Measurements from ENCODE around the gene ATXN10.
"Not testable (repeated sequence)": the region's sequence is repeated elsewhere in the genome, so short reads cannot be mapped to it uniquely, and the experiment has no call there.

The ATXN10 gene

DNA sequence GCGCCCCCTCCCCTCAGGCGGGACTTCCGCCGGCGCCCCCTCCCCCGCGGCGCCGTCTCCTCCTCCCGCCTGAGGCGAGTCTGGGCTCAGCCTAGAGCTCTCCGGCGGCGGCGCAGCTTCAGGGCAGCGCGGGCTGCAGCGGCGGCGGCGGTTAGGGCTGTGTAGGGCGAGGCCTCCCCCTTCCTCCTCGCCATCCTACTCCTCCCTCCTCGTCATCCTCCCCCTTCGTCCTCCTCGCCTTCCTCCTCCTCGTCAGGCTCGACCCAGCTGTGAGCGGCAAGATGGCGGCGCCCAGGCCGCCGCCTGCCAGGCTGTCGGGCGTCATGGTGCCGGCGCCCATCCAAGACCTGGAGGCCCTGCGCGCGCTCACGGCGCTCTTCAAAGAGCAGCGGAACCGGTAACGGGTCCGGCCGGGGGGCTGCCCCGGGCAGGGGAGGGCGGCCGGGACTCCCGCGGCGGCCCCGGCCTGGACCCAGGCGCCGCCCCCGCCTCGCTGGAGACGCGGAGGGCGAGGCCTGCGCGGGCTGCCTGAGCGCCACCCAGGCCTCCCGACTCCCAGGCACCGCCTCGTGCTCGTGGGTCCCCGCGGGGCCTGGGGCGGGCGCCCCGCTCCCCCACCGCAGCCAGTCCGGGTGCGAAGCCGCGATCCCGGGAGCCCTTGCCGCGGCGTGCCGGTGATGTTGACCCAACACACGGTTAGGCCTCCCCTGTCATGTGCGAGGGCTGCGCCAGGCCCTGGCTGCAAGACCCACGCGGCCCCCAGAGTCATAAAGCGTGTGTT, at the start of gene ATXN10:
Gene ATXN10 (plus strand): TSS at position 52 of the 781 bp plus-strand sequence. CDS start 230 bp downstream, at position 282.
- peak; percentile 55 for DNase-seq

- DNase-seq: no peak
These were observed 49.6 kb upstream of the ATXN10 start for GRCh38 chr22:45621836-45622600.

GRCh38 chr22:45623464-45624145, 48.0 kb upstream of the ATXN10 start:
- not testable (repeated sequence) for DNase-seq

GRCh38 chr22:45626198-45626651, 45.4 kb upstream of the ATXN10 start:
- DNase-seq: no peak

GRCh38 chr22:45627489-45628233, 44.0 kb upstream of the ATXN10 start:
- no peak for DNase-seq

DNA sequence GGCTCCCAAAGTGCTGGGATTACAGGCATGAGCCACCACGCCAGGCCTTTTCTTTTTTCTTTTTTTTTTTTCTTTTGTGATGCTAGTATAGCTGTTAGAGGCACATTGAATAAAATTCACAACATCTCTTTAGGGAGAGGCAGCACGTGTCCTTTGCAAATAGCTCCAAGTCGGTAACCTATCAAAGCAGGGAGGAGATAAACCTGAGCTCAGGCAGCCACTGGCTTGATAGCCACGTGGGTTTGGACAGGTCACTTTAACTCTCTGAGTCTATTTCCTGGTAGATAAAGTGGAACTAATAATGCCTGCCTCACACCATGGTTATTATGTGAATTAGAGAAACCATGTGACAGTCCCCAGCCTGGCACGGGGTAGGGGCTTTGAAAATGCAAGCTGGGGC, 43.1 kb upstream of the ATXN10 start:
- DNase-seq: no peak

GRCh38 chr22:45629469-45630089, 42.1 kb upstream of the ATXN10 start:
- peak; percentile 81 for DNase-seq

DNA sequence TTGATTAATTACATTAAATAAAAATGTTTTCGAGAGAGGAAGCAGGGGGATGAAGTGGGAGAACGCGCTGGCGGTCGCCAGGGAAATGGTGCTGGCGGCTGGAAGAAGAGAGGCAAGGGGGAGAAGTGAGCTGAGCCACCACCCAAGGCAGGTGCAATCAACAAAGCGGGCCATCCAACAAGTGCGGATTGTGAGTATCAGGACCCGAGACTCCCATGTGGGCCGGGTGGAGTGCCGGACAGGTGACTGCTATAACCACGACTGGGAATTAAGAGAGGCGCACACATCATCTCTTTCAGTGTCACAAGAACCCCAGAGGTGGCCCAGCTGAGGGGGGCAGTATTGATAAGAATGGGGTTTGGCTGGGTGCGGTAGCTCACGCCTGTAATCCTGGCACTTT, 41.2 kb upstream of the ATXN10 start:
- DNase-seq: no peak

DNA sequence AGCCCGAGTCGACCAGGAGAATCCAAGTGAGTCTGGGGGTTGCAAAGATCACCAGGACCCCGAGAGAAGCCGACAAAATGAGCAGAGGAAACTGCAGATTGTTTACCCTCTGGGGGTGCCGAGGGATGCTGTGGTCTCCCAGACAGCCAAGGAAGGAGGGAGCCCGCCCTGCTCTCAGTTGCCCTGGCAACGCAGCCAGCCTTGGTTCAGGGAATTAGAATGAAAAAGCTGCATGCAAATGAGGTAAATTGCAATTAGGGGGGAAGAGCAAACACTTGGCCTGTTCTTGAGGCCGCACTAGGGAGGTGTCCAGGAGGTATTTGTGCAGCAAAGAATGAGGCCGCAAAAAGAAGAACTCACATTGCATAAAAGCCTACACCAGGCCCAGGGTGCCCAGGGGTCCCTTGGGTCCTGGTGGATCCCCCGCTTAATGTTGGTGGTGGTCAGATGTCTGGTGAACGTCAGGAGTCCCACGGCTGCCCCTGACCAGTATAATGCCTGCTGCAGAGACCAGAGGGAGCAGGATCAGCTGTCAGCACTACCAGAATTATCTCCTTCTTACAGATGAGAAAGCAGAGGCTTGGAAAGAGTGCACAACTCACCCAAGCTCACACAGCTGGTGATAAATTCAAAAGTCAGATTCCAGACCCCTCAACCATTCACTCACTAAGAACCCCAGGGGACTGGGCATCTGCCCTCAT, 40.3 kb upstream of the ATXN10 start:
- no peak for DNase-seq

DNA sequence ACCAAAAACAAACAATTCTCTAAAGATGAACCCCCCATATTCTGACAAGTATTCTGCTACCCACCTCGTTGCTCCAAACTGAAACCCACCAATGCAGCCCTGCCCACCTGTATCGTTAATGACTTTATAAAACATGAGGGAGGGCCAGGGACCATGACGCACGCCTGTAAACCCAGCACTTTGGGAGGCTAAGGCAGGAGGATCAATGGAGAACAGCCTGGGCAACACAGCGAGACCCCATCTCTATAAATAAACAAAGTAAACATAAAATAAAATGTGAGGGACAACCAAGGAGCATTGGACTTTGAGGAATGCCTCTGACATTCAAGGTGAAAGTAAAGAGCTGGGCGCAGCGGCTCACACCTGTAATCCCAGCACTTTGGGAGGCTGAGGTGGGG, 39.8 kb upstream of the ATXN10 start:
- no peak for DNase-seq

- DNase-seq: no peak
These were observed 38.7 kb upstream of the ATXN10 start for GRCh38 chr22:45632791-45633515.

DNA sequence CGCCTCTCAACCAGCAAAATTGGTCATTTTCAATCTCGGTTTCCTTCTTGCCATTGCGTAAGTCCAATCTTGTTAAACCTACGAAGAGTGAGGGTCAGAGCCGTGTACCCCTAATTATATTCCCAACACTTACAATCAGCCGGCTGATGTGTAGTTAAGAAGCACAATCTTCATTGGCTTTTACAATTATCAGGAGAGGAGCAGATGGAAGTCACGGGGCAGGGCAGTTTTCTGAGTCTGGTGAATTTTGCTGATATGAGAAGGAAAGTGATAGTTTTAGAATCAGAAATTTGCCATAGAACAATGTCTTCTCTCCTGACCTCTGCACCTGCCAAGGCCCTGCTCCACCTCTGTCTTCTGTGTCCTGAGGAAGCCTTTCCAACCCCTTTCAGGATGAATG, 35.0 kb upstream of the ATXN10 start:
- DNase-seq: no peak

GRCh38 chr22:45638197-45638596, 33.4 kb upstream of the ATXN10 start:
- DNase-seq: no peak

DNA sequence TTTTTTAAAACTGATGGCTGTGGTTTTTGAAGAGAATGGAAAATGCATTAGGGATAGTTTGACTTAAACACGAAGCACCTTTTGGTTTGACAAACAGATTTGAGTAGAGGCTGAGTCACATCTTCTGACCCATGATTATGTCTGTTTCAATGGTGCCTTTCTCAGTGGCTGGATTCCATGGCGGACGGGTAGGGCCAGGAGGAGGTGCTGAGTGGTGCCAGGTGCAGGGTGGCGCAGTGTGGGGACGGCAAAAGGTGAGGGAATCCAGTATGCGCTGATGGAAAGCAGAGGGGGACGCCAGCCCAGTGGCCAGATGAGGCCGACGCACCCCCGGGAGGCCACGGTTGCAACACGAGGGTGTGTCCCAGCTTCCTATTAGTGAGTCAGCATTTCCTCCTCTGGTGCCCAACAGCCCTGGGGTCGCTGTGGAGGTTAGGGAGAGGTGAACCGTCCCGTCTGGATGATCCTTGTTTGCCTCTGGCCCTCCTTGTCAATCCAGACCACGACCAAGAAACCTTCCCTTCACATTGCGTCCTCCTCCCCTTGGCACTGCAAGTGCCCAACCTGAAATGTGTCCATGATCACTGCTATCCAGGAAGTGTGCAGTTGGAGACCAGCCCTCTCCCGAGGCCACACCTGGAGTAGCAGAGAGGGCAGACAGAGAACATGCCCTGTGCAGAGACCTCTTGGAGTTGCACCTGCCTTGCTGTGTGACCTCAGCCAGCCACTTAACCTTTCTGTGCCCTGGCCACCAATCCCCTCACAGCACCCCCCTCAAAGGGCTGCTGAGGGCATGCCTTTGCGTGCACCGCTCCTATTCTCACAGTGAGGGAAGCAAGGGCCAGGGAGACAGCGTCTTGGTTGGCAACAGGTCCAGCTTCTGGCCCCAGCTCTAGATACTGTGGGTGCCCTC, 32.5 kb upstream of the ATXN10 start:
- peak; percentile 54 for DNase-seq

- DNase-seq: no peak
These were observed 31.9 kb upstream of the ATXN10 start for GRCh38 chr22:45639747-45640102.

GRCh38 chr22:45640291-45640940, 31.2 kb upstream of the ATXN10 start:
- DNase-seq: no peak

DNA sequence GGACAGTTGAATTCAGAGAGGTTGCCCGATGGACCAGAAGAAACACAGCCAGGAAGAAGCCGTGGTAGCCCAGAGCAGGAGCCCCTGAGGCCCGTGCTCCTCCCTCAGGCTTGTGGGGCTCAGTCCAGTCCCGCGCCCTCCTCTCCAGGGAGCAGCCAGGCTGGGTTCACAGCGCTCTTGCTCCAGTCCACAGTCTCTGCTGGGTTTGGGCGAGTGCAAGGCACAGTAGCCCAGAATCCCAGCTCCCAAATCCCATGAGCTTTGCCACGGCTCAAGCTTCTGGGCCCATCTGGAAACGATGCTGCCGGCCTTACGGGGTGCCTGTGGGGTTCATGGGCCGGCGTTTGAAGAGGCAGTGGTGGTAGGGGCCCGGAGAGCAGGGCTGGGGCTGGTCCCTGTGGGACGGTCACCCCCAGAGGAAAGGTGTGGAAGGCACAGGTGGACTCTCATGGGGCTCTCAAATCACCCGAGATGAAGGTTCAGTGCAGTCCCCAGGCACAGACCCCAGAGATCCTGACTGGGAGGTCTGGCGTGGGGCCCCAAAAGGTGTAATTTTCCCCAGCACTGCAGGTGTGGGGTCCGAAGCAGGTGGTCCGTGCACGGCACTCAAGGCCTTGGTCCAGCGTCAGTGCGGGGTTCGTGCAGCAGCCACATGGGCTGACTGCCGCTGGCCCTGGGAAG, 30.6 kb upstream of the ATXN10 start:
- no peak for DNase-seq

DNA sequence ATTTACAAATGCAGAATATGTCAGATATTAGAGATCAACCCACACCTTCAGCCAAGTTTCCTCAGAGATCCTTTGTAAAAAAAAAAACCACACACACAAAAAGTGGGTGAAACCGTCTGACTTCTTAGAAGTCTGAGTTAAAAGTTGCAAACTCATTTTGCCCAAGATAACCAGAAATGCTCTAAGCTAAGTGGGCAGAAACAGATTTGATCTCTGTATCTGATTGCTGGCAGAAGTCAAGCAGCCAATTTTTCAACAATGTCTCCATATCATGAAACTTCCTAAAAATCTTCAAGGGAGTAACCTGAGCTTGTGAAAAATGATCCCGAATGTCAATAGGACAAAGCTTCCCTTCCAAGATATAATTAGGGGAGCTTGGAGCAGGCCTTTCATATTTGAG, 28.6 kb upstream of the ATXN10 start:
- DNase-seq: no peak

- no peak for DNase-seq
These were observed 26.9 kb upstream of the ATXN10 start for GRCh38 chr22:45644714-45645113.
